RWPE1 (cell line): ENCODE measurements around the gene LHX5.
"Not testable (repeated sequence)": the region's sequence is repeated elsewhere in the genome, so short reads cannot be mapped to it uniquely, and the experiment has no call there.

ENCODE experiments used
- CTCF ChIA-PET: fragments of 350-600 bp; sonication (Branson Sonifier 250); formaldehyde crosslinking; extraction: SDS; loops from one replicate; lab custom pipeline; 2021; lab: Yijun Ruan, JAX
- POLR2A ChIA-PET: fragments of 400-600 bp; formaldehyde crosslinking; extraction: SDS; loops from one replicate; lab custom pipeline; 2020; ENCODE audit warnings: antibody characterized with exemption; ENCODE audit not compliant: low non-redundant PET; lab: Yijun Ruan, JAX
- DNase-seq: peaks from one replicate; pipeline ENCODE4 v3.0.0; 2012; ENCODE audit warnings: low spot score
- H3K27ac ChIP-seq: fragments of 450-650 bp; 2 replicates; pipeline ENCODE4 v1.5.1; 2017
- CTCF ChIP-seq: fragments of 450-650 bp; conservative IDR thresholded peaks from 2 replicates; pipeline ENCODE4 v1.5.1; 2017; ENCODE audit warnings: low read depth, mild to moderate bottlenecking

The LHX5 gene

GRCh38 chr12:113505941-113506340 is 34.3 kb upstream of the LHX5 start:
- TF ChIP-seq CTCF: no peak
- H3K27ac ChIP-seq: no peak overlapping the region
- DNase-seq: no peak
- CTCF ChIA-PET: no interaction called here
- POLR2A ChIA-PET: no interaction called here

- DNase-seq: no peak
- no peak overlapping the region for H3K27ac ChIP-seq
- POLR2A ChIA-PET: no interaction called here
- TF ChIP-seq CTCF: no peak
- CTCF ChIA-PET: no interaction called here
Observed at GRCh38 chr12:113504917-113505316, 33.2 kb upstream of the LHX5 start.

GRCh38 chr12:113500782-113501311 is 29.2 kb upstream of the LHX5 start:
- no peak for TF ChIP-seq CTCF
- DNase-seq: no peak
- CTCF ChIA-PET: no interaction called here
- POLR2A ChIA-PET: no interaction called here
- no peak overlapping the region for H3K27ac ChIP-seq

GRCh38 chr12:113500306-113500675 is 28.6 kb upstream of the LHX5 start:
- H3K27ac ChIP-seq: no peak overlapping the region
- no peak for DNase-seq
- CTCF ChIA-PET: interaction anchor here (0.6 kb wide), 1 partner anchor 31 kb away, joined by 3 read pairs; no protein-coding TSS in a partner anchor
- no peak for TF ChIP-seq CTCF
- POLR2A ChIA-PET: no interaction called here

- ChIA-PET POLR2A (no interaction called here), CTCF (no interaction called here)
- DNase-seq: no peak
- no peak for TF ChIP-seq CTCF
- no peak overlapping the region for H3K27ac ChIP-seq
Observed at GRCh38 chr12:113498490-113498889, 26.8 kb upstream of the LHX5 start.

GRCh38 chr12:113497693-113498092 is 26.0 kb upstream of the LHX5 start:
- CTCF ChIA-PET: no interaction called here
- no peak for DNase-seq
- no peak for TF ChIP-seq CTCF
- POLR2A ChIA-PET: no interaction called here
- no peak overlapping the region for H3K27ac ChIP-seq

- H3K27ac ChIP-seq, POLR2A ChIA-PET, DNase-seq, CTCF ChIA-PET: not testable (repeated sequence)
Observed at GRCh38 chr12:113495941-113496340, 24.3 kb upstream of the LHX5 start.
